ENCODE data around the gene SPART. TPM values are rescaled to one million over a fixed set of nuclear protein-coding genes. Genes with fewer than 3 reads are reported as not detected.

SPART gene
- total RNA-seq, 1 experiment from 2014 or later = 0.12 TPM

DNA sequence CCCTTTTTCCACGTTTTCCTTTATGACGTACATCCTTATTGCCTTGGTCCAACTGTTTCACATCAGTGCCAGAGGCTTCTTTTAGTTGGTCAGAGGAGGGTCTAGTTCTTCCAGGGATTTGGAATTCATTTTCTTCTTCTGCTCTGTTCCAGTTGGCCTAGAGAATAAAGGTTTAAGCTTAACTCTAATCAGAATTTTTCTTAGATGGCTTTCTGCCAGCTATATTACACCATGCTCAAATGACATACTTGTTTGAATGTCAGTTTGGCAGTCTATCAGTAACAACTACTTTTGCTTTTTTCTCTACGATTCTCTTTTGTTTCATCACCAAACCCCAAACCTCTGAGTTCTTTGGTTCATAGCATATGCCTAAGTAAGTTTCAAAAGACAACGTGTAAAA is 16.8 kb downstream of the SPART start:
- intact Hi-C loops (cut with micrococcal nuclease) = no loop called here
- no TSS peak for BruUV-seq (replicated peaks)
- Histone ChIP-seq H3K79me2 (ENCODE audit: insufficient read depth, low read length) (no peaks in the 10 kb centered on the region), H2AFZ (ENCODE audit: low read depth, low read length, poor library complexity, severe bottlenecking) (no peak overlapping the region), H3K4me3 (replicated peaks in 1 of 2; ENCODE audit: low read depth in 1 of 2, low read length in 2 of 2) (no peak overlapping the region), H3K27me3 (ENCODE audit: insufficient read depth, low read length) (no peaks in the 10 kb centered on the region), H3K27ac (ENCODE audit: low read depth, low read length) (no peak overlapping the region), H3K9me2 (ENCODE audit: insufficient read depth) (no peaks in the 10 kb centered on the region), H3K4me2 (ENCODE audit: low read length) (no peak overlapping the region), H3K9me3 (ENCODE audit: control insufficient read depth in 1 of 2, insufficient read depth in 1 of 2, low read depth in 1 of 2, low read length in 2 of 2) (peaks cover 0 to 15% of the 10 kb centered on the region in 2 experiments; a peak in 1 of 4 replicates), H3K4me1 (ENCODE audit: control insufficient read depth in 1 of 2, insufficient read depth in 2 of 2, low read length in 2 of 2) (no peaks in the 10 kb centered on the region), H4K20me1 (ENCODE audit: insufficient read depth) (no peaks in the 10 kb centered on the region), H3K36me3 (ENCODE audit: control insufficient read depth in 1 of 2, insufficient read depth in 2 of 2, low read length in 2 of 2) (no peaks in the 10 kb centered on the region), H3K9ac (ENCODE audit: low read length) (no peak overlapping the region)
- ChIA-PET RAD21 (ENCODE audit: low non-redundant PET in 1 of 2, low total read pairs in 2 of 2, uncharacterized antibody in 2 of 2, unreplicated experiment in 2 of 2) (no interaction called here), POLR2A (no interaction called here), CTCF (no interaction called here)
- TF ChIP-seq EGR1 (IDR thresholded peaks at IDR 0.05; ENCODE audit: low read depth) (no peak), ELF1 (IDR thresholded peaks at IDR 0.05; ENCODE audit: borderline replicate concordance, low read depth) (no peak), JUND (IDR thresholded peaks at IDR 0.05) (no peak), ZFX (IDR thresholded peaks at IDR 0.05) (no peak), SP1 (IDR thresholded peaks at IDR 0.05; ENCODE audit: low read depth) (no peak)
- TF ChIP-seq, protein P1, sequence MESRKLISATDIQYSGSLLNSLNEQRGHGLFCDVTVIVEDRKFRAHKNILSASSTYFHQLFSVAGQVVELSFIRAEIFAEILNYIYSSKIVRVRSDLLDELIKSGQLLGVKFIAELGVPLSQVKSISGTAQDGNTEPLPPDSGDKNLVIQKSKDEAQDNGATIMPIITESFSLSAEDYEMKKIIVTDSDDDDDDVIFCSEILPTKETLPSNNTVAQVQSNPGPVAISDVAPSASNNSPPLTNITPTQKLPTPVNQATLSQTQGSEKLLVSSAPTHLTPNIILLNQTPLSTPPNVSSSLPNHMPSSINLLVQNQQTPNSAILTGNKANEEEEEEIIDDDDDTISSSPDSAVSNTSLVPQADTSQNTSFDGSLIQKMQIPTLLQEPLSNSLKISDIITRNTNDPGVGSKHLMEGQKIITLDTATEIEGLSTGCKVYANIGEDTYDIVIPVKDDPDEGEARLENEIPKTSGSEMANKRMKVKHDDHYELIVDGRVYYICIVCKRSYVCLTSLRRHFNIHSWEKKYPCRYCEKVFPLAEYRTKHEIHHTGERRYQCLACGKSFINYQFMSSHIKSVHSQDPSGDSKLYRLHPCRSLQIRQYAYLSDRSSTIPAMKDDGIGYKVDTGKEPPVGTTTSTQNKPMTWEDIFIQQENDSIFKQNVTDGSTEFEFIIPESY (IDR thresholded peaks at IDR 0.05; ENCODE audit: extremely low read depth, insufficient replicate concordance, low read length) = no peak
- ATAC-seq = no peak
- DNase-seq (ENCODE audit: low read depth, low spot score) = no peak

DNA sequence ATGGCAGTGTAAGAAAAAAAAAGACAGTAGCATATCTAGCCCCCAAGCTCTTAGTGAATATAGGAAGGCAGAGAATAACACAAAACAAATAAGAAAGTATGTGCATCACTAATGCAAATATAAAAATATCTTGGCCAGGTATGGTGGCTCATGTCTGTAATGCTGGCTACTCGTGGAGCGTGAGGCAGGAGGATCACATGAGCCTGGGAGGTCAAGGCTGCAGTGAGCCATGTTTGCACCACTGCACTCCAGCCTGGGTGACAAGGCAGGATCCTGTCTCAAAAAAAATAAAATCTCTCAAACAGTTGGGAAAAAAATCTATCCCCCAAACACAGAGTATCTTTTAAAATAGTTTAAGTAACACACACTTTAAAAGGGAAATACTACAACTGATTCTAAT is 17.4 kb downstream of the SPART start:
- H3K27ac ChIP-seq (ENCODE audit: low read depth, low read length) = no peak overlapping the region
- ATAC-seq = no peak
- no peak for TF ChIP-seq SRF (IDR thresholded peaks at IDR 0.05; ENCODE audit: low read depth)
- TF ChIP-seq, protein P2, sequence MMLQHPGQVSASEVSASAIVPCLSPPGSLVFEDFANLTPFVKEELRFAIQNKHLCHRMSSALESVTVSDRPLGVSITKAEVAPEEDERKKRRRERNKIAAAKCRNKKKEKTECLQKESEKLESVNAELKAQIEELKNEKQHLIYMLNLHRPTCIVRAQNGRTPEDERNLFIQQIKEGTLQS (IDR thresholded peaks at IDR 0.05) = no peak
- no peak for TF ChIP-seq YY1 (IDR thresholded peaks at IDR 0.05; ENCODE audit: extremely low read depth, insufficient replicate concordance, low read depth, low read length)
- ChIA-PET POLR2A (no interaction called here), RAD21 (ENCODE audit: low non-redundant PET in 1 of 2, low total read pairs in 2 of 2, uncharacterized antibody in 2 of 2, unreplicated experiment in 2 of 2) (no interaction called here), CTCF (no interaction called here)
- no peak for DNase-seq (ENCODE audit: low read depth, low spot score)
- peaks cover 0 to 15% of the 10 kb centered on the region in 2 experiments; a peak in 1 of 4 replicates for H3K9me3 ChIP-seq (ENCODE audit: control insufficient read depth in 1 of 2, insufficient read depth in 1 of 2, low read depth in 1 of 2, low read length in 2 of 2)
- no peaks in the 10 kb centered on the region for H3K9me2 ChIP-seq (ENCODE audit: insufficient read depth)
- H3K9ac ChIP-seq (ENCODE audit: low read length) = no peak overlapping the region
- no peak overlapping the region for H2AFZ ChIP-seq (ENCODE audit: low read depth, low read length, poor library complexity, severe bottlenecking)
- no peaks in the 10 kb centered on the region for H3K79me2 ChIP-seq (ENCODE audit: insufficient read depth, low read length)
- H4K20me1 ChIP-seq (ENCODE audit: insufficient read depth) = no peaks in the 10 kb centered on the region
- no peaks in the 10 kb centered on the region for H3K27me3 ChIP-seq (ENCODE audit: insufficient read depth, low read length)
- intact Hi-C loops (cut with micrococcal nuclease) = no loop called here
- H3K4me3 ChIP-seq (replicated peaks in 1 of 2; ENCODE audit: low read depth in 1 of 2, low read length in 2 of 2) = no peak overlapping the region
- BruUV-seq (replicated peaks) = no TSS peak
- no peak overlapping the region for H3K4me2 ChIP-seq (ENCODE audit: low read length)
- H3K36me3 ChIP-seq (ENCODE audit: control insufficient read depth in 1 of 2, insufficient read depth in 2 of 2, low read length in 2 of 2) = no peaks in the 10 kb centered on the region
- no peaks in the 10 kb centered on the region for H3K4me1 ChIP-seq (ENCODE audit: control insufficient read depth in 1 of 2, insufficient read depth in 2 of 2, low read length in 2 of 2)
